ENCODE measurements around the gene CAMK4.
A peak's percentile ranks its signal among the peaks of the same experiment; 100 is the strongest.

CAMK4 gene

GRCh38 chr5:111223787-111224560, at the start of gene CAMK4:
Gene CAMK4 (plus strand): TSS chr5:111224384. CDS start chr5:111224484, 100 bp downstream.
- Histone ChIP-seq H3K4me3 (ENCODE audit: low read depth, low read length) (peak within 1 kb of the TSS; percentile 36), H3K9me3 (ENCODE audit: control insufficient read depth, low read length) (no peaks in the 10 kb centered on the region), H2AFZ (peak within 1 kb of the TSS; percentile 89), H3K9ac (no peak within 1 kb of the TSS), H3K36me3 (ENCODE audit: control insufficient read depth, insufficient read depth, low read length) (no peaks in the 10 kb centered on the region), H3K4me2 (ENCODE audit: low read length) (peak within 1 kb of the TSS; percentile 80), H3K27ac (no peak within 1 kb of the TSS), H3K4me1 (peaks cover 3% of the 10 kb centered on the region), H3K27me3 (ENCODE audit: control insufficient read depth, insufficient read depth, low read length) (no peaks in the 10 kb centered on the region), H3K79me2 (no peaks in the 10 kb centered on the region)
- TF ChIP-seq CTCF (IDR thresholded peaks at IDR 0.05), result peak; percentile 9

DNA sequence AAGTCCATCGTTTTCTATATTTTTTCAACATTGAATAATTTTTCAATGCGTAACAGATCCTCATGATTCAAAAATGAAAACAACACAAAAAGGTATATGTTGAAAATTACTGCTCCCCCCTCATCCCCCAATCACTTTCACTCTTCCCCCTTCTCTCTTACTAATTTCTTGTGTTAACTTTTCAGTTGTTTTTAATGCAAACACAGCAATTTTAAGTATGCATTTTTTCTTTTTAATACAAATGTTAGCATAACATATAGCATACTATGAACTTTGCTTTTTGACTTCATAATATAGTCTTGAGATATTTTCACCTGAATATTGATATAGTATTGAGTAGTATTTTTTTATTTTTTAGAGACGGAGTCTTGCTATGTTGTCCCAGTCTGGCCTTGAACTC, 41.1 kb upstream of the CAMK4 start:
- no peak overlapping the region for H3K9ac ChIP-seq
- no peaks in the 10 kb centered on the region for H3K4me1 ChIP-seq
- H3K27ac ChIP-seq, result no peak overlapping the region
- H3K27me3 ChIP-seq (ENCODE audit: control insufficient read depth, insufficient read depth, low read length), result no peaks in the 10 kb centered on the region
- H2AFZ ChIP-seq, result no peak overlapping the region
- H3K36me3 ChIP-seq (ENCODE audit: control insufficient read depth, insufficient read depth, low read length), result no peaks in the 10 kb centered on the region
- no peaks in the 10 kb centered on the region for H3K79me2 ChIP-seq
- no peak overlapping the region for H3K4me3 ChIP-seq (ENCODE audit: low read depth, low read length)
- TF ChIP-seq CTCF (IDR thresholded peaks at IDR 0.05), result no peak
- H3K9me3 ChIP-seq (ENCODE audit: control insufficient read depth, low read length), result no peaks in the 10 kb centered on the region
- no peak overlapping the region for H3K4me2 ChIP-seq (ENCODE audit: low read length)

DNA sequence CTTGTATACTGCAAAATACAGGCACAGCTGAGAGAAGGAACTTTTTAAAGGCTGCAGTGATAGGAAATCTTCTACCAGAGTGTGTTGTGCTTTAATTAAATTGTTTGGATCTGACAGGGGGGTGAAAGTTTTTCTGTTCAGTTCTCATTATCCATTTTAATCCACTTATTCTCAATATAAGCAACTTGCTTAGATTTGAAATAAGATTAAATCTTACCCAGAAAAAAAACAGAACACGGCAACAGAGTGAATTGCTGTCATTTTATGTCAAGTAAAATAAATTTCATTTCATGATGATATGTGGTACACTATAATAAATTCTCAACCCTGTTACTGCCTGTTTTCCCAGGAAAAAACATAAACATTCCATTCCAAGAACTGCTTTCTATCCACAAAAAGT, 37.1 kb upstream of the CAMK4 start:
- H3K27me3 ChIP-seq (ENCODE audit: control insufficient read depth, insufficient read depth, low read length), result no peaks in the 10 kb centered on the region
- no peak overlapping the region for H2AFZ ChIP-seq
- no peaks in the 10 kb centered on the region for H3K9me3 ChIP-seq (ENCODE audit: control insufficient read depth, low read length)
- no peaks in the 10 kb centered on the region for H3K79me2 ChIP-seq
- H3K9ac ChIP-seq, result no peak overlapping the region
- no peaks in the 10 kb centered on the region for H3K4me1 ChIP-seq
- no peak overlapping the region for H3K4me2 ChIP-seq (ENCODE audit: low read length)
- no peaks in the 10 kb centered on the region for H3K36me3 ChIP-seq (ENCODE audit: control insufficient read depth, insufficient read depth, low read length)
- no peak for TF ChIP-seq CTCF (IDR thresholded peaks at IDR 0.05)
- no peak overlapping the region for H3K27ac ChIP-seq
- no peak overlapping the region for H3K4me3 ChIP-seq (ENCODE audit: low read depth, low read length)

DNA sequence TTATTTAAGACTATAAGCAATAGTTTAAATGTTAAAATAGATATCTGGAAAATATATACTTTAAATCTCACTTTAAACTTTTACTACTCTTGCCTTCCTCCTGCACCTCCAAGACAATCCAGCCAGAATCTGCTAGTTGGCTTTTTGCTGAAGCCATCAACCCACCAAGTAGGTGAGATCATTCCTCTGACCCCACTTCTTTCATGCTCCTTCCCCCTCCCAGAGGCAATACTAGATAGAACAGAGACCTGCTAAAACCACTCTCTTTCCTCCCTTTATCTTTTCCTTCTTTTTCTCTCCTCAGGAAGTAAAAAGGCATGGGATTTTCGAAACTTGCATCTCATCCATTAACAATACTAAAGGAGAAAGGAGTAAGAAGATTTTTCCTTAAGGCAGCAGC, 30.1 kb upstream of the CAMK4 start:
- Histone ChIP-seq H3K79me2 (no peaks in the 10 kb centered on the region), H3K9ac (no peak overlapping the region), H3K4me3 (ENCODE audit: low read depth, low read length) (no peak overlapping the region), H2AFZ (no peak overlapping the region), H3K9me3 (ENCODE audit: control insufficient read depth, low read length) (no peaks in the 10 kb centered on the region), H3K4me1 (no peaks in the 10 kb centered on the region), H3K27ac (no peak overlapping the region), H3K27me3 (ENCODE audit: control insufficient read depth, insufficient read depth, low read length) (no peaks in the 10 kb centered on the region), H3K4me2 (ENCODE audit: low read length) (no peak overlapping the region), H3K36me3 (ENCODE audit: control insufficient read depth, insufficient read depth, low read length) (no peaks in the 10 kb centered on the region)
- TF ChIP-seq CTCF (IDR thresholded peaks at IDR 0.05), result no peak

DNA sequence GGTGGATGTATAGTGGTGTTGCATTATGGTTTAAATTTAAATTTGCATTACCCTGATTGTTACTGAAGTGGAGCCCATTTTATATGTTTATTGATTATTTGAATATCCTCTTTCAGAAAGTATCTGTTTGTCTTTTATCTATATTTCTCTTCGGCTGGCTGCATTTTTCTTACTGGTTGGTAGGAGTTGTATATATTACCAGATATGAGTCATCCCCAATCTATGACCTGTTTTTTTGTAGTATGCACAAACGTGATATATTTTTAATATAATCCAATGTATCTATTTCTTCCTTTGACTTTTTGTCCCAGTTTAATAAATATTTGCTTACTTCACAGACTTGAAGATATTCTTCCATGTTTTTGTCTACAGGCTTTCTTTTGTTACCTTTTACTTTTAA, 29.3 kb upstream of the CAMK4 start:
- Histone ChIP-seq H3K79me2 (no peaks in the 10 kb centered on the region), H3K4me3 (ENCODE audit: low read depth, low read length) (no peak overlapping the region), H3K9me3 (ENCODE audit: control insufficient read depth, low read length) (no peaks in the 10 kb centered on the region), H3K4me1 (no peaks in the 10 kb centered on the region), H2AFZ (no peak overlapping the region), H3K27me3 (ENCODE audit: control insufficient read depth, insufficient read depth, low read length) (no peaks in the 10 kb centered on the region), H3K36me3 (ENCODE audit: control insufficient read depth, insufficient read depth, low read length) (no peaks in the 10 kb centered on the region), H3K9ac (no peak overlapping the region), H3K27ac (no peak overlapping the region), H3K4me2 (ENCODE audit: low read length) (no peak overlapping the region)
- TF ChIP-seq CTCF (IDR thresholded peaks at IDR 0.05), result no peak
